Astrocyte of the cerebellum (primary cell): ENCODE results near the gene GALNT10.

Experiments used
- DNase-seq: peaks from one replicate; pipeline ENCODE4 v3.0.0-alpha.2; 2011; ENCODE audit warnings: low read depth
- H3K4me3 ChIP-seq: 2 replicates; pipeline ENCODE4 v1.5.1; 2011; ENCODE audit warnings: mild to moderate bottlenecking, low read depth, low read length, moderate library complexity
- in situ Hi-C: cut with HindIII; loops from 2 replicates; pipeline ENCODE4 v1.10.0; 2017; ENCODE audit warnings: low sequenced_read_pairs
- TF ChIP-seq, protein P1 (sequence below): IDR thresholded peaks from 2 replicates; pipeline ENCODE4 v1.5.1; 2012; ENCODE audit warnings: low read length, low read depth, moderate library complexity, mild to moderate bottlenecking; ENCODE audit errors: missing control alignments

Gene GALNT10

DNA sequence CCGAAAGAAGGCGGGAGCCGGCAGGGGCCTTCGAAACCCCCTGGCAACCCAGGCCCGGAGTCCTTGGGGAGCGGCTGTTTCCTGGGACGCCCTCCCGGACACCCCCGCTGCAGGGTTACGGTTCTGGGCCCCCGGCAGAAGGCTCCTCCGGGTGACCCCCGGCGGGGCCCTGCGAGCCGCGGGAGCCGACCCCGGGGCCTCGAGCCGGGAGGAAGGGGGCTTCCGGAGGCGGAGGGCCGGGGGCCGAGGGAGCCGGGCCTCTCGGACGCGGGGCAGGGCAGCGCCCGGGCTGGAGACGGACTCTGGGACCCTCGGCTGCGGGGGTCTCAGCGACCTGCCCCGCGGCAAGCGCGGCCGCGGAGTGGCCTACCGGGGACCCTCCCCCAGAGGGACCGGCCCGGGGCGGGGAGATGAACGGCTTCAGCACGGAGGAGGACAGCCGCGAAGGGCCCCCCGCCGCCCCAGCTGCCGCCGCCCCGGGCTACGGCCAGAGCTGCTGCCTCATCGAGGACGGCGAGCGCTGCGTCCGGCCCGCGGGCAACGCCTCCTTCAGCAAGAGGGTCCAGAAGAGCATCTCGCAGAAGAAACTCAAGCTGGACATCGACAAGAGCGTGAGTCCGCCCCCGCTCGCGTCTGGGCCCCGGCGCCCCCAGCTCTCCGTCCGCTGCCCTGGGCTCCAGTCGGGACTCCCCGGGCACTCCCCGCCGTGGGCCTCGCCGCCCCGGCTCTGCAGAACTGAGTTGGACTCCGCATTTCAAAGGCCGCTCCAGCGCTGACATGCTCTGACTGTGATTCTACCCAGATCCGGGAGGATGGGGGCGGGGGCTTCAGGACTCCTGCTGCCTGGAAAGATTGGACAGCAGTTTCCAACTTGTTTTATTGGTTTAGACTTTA is 255.9 kb downstream of the GALNT10 start:
- peak overlapping the region; percentile 88 for H3K4me3 ChIP-seq
- DNase-seq: peak; percentile 35
- TF ChIP-seq, protein P1, sequence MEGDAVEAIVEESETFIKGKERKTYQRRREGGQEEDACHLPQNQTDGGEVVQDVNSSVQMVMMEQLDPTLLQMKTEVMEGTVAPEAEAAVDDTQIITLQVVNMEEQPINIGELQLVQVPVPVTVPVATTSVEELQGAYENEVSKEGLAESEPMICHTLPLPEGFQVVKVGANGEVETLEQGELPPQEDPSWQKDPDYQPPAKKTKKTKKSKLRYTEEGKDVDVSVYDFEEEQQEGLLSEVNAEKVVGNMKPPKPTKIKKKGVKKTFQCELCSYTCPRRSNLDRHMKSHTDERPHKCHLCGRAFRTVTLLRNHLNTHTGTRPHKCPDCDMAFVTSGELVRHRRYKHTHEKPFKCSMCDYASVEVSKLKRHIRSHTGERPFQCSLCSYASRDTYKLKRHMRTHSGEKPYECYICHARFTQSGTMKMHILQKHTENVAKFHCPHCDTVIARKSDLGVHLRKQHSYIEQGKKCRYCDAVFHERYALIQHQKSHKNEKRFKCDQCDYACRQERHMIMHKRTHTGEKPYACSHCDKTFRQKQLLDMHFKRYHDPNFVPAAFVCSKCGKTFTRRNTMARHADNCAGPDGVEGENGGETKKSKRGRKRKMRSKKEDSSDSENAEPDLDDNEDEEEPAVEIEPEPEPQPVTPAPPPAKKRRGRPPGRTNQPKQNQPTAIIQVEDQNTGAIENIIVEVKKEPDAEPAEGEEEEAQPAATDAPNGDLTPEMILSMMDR: no peak
- in situ Hi-C loops: no loop called here

DNA sequence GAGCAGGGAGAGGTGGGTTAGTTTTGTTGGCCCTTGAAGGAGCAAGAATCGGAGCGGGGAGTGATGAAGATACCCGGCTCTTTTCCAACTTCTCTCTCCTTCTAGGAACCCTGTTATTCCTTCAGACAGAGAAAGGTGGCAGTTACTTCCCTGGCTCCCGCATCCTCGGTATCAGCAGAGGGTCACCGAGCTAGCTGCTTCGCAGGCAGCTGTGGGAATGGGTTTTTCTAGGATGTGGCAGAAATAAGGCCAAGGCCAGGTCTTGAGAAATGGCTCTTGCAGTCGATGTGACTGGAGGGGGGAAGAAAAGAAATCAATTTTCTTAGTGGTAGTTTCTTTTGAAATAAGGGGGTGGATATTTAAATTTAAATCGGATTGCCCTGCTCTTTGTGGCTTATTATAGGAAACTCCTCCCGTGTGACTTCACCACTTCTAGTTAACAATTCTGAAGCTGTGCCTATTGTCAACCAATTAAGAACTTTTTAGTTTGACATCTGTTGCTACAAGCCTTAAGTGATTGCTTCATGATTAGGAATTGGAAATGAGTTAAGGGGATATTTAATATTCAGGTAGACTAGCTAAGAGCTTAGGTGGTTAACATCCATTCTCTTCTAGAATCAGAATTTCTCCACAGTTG is 256.7 kb downstream of the GALNT10 start:
- TF ChIP-seq, protein P1: no peak
- peak overlapping the region; percentile 88 for H3K4me3 ChIP-seq
- DNase-seq: no peak
- in situ Hi-C loops: no loop called here

DNA sequence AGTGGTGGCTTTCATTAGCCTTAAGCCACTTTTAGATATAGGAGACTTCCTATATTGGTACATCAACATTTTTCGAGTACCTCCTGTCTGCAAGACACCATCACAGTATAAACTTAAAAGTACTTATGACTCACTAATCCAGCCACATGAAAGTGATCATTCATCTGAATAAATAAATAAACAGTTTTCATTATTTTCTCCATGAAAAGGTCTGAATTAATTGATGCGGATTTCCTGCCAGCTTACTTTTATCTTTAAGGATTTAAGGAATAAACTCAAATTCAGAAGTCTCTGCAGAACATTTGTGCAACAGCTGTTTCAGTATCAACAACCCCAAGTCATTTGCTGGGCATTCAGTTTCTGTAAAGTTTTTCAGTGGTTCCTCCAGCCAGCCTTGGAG is 259.3 kb downstream of the GALNT10 start:
- H3K4me3 ChIP-seq: no peak overlapping the region
- no peak for DNase-seq
- in situ Hi-C loops: no loop called here
- TF ChIP-seq, protein P1: no peak

DNA sequence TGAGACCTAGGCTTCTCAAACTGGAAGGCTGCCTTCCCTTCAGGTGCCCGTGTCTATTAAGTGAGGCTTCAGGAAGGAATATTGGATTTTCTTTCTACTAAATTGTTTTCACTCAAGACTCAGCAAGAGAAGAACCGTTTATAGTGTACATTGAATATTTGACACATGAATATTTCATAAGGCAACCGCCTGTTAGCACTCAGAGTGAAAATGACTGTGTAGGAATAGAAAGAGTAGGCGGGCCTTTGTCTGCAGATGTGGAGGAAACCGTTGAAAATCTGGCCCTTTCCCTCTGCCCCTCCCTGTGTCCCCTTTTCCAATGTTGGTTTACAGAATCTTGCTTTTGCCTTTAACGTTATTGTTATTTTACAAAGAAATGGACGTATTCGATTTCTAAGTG is 261.4 kb downstream of the GALNT10 start:
- no peak for DNase-seq
- no peak overlapping the region for H3K4me3 ChIP-seq
- in situ Hi-C loops: no loop called here
- TF ChIP-seq, protein P1: no peak

DNA sequence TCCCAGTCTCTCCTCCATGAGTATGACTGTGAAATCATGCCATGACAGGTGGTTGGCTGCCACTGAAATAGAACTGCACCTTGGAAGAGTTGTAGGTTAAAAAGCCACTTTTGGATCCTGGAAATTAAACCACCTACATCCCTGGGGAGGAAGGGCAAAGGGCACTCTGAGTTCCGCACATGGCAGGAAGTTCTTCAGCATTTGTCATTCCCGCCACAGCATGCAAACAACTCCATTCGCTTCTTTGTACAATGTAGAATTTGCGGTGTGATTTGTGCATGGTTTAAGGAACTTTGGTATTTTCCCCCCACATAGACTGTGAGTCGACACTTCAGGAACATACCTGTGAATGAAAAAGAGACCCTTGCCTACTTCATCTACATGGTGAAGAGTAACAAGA is 265.1 kb downstream of the GALNT10 start:
- TF ChIP-seq, protein P1: no peak
- in situ Hi-C loops: no loop called here
- DNase-seq: no peak
- no peak overlapping the region for H3K4me3 ChIP-seq

DNA sequence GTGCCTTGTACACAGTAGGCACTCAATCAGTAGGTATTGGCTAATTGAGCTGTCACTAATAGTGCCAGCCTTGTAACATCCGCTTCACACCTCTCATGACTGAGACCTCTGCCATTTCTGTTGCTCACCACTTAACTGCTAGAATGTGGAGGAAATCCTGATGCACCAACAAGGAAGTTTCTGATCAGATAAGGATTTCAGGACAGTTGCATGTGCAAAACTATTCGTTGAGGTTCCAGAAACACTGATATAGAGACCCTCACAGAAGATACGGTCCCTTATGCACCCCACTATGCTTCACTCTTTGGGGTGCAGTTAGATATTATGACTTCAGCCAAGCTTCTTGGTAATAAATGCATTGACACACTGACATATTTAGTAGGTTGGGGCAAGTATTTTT is 266.0 kb downstream of the GALNT10 start:
- in situ Hi-C loops: no loop called here
- DNase-seq: no peak
- TF ChIP-seq, protein P1: no peak

More for the DNA sequence above, 266.0 kb downstream of the GALNT10 start:
- no peak overlapping the region for H3K4me3 ChIP-seq
